ENCODE measurements around the gene TBPL1. TPM values are rescaled to one million over a fixed set of nuclear protein-coding genes. Genes with fewer than 3 reads are reported as not detected.

Gene TBPL1
- total RNA-seq, 1 experiment from 2014 or later, result 39.7 TPM

- POLR2A ChIA-PET, result no interaction called here
- CTCF ChIA-PET, result no interaction called here
- no peaks in the 10 kb centered on the region for H3K36me3 ChIP-seq (ENCODE audit: control insufficient read depth, insufficient read depth, low read length)
- ATAC-seq, result no peak
- no peaks in the 10 kb centered on the region for H3K27me3 ChIP-seq (ENCODE audit: control insufficient read depth, insufficient read depth, low read length)
- TF ChIP-seq REST (IDR thresholded peaks at IDR 0.05; ENCODE audit: insufficient read depth in 1 of 2, low read depth in 2 of 2, low read length in 1 of 2), result no peak
- no peak for TF ChIP-seq CTCF (IDR thresholded peaks at IDR 0.05)
- no peak for TF ChIP-seq SIN3A (IDR thresholded peaks at IDR 0.05; ENCODE audit: borderline replicate concordance, insufficient read depth, low read depth, low read length)
- no peak for TF ChIP-seq TCF7L2 (IDR thresholded peaks at IDR 0.05; ENCODE audit: low read depth, low read length)
- no peak for DNase-seq (ENCODE audit: low read depth, low spot score)
- no TSS peak for BruUV-seq (replicated peaks)
- H3K4me3 ChIP-seq (ENCODE audit: low read depth in 2 of 2, low read length in 2 of 2), result no peak overlapping the region
- intact Hi-C loops (cut with micrococcal nuclease; ENCODE audit: unreplicated experiment), result no loop called here
- no peaks in the 10 kb centered on the region for H3K9me3 ChIP-seq (ENCODE audit: control insufficient read depth, insufficient read depth, low read depth, low read length)
- in situ Hi-C loops (cut with HindIII; ENCODE audit: low pct_unique_long_range_greater_than_20kb, low sequenced_read_pairs), result no loop called here
- H3K4me1 ChIP-seq (ENCODE audit: control insufficient read depth, insufficient read depth, low read length), result peaks cover 33% of the 10 kb centered on the region
- peak overlapping the region; percentile 24; the same call in 1 of the 2 replicates for H3K27ac ChIP-seq (ENCODE audit: low read length)
Observed at GRCh38 chr6:133969285-133969920, 16.4 kb downstream of the TBPL1 start.

- Histone ChIP-seq H3K27me3 (ENCODE audit: control insufficient read depth, insufficient read depth, low read length) (no peaks in the 10 kb centered on the region), H3K27ac (ENCODE audit: low read length) (peak overlapping the region; percentile 24; the same call in 1 of the 2 replicates), H3K4me3 (ENCODE audit: low read depth in 2 of 2, low read length in 2 of 2) (no peak overlapping the region), H3K9me3 (ENCODE audit: control insufficient read depth, insufficient read depth, low read depth, low read length) (no peaks in the 10 kb centered on the region), H3K4me1 (ENCODE audit: control insufficient read depth, insufficient read depth, low read length) (peaks cover 33% of the 10 kb centered on the region), H3K36me3 (ENCODE audit: control insufficient read depth, insufficient read depth, low read length) (no peaks in the 10 kb centered on the region)
- intact Hi-C loops (cut with micrococcal nuclease; ENCODE audit: unreplicated experiment), result loop anchor here (5.0 kb wide), 1 partner anchor 48 kb away; no protein-coding TSS in a partner anchor
- no TSS peak for BruUV-seq (replicated peaks)
- in situ Hi-C loops (cut with HindIII; ENCODE audit: low pct_unique_long_range_greater_than_20kb, low sequenced_read_pairs), result no loop called here
- no peak for DNase-seq (ENCODE audit: low read depth, low spot score)
- no peak for TF ChIP-seq SIN3A (IDR thresholded peaks at IDR 0.05; ENCODE audit: borderline replicate concordance, insufficient read depth, low read depth, low read length)
- TF ChIP-seq REST (IDR thresholded peaks at IDR 0.05; ENCODE audit: insufficient read depth in 1 of 2, low read depth in 2 of 2, low read length in 1 of 2), result no peak
- CTCF ChIA-PET, result no interaction called here
- ATAC-seq, result no peak
- POLR2A ChIA-PET, result no interaction called here
Observed at GRCh38 chr6:133969921-133970295, 16.9 kb downstream of the TBPL1 start.
